Measurements from ENCODE around the gene SPON2. TPM values are rescaled to one million over a fixed set of nuclear protein-coding genes. Genes with fewer than 3 reads are reported as not detected.
A peak's percentile ranks its signal among the peaks of the same experiment; 100 is the strongest.

The SPON2 gene
- polyA plus RNA-seq, 1 donor: 55.6 TPM

DNA sequence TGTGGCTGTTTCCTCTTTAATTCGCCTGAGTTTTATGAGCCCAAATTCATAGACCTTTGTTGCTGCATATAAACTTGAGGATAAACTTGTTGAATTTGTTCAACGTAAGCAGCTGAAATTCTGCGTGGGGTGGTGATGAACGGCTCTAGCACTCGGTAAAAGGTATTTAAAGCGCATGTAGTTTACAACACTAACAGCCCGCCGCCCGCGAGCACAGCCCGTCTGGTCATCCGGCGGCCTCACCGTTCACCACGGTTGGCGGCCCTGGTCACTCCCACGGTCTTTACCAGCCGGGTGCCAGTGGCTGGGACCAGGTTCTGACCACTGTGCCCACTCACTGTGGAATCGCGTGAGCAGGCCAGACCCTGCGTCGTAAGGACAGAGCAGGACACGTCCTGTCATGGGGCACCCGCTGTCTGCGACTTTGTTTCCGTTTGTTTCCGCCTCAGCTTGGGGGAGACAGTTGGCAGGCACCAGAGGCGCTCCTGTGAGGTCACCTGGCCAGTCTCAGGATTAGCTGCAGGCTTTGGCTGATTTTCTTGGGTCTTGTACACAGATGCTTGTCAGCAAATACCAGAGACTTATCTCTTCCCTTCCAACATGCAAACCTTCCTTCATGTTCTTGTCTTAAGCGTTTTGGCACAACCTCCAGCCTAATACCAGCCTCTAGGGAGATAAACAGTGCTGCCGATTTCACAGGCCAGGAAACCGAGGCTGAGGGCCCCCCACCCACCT lies 36.8 kb upstream of the SPON2 start:
- DNase-seq (ENCODE audit: low read depth): no peak

DNA sequence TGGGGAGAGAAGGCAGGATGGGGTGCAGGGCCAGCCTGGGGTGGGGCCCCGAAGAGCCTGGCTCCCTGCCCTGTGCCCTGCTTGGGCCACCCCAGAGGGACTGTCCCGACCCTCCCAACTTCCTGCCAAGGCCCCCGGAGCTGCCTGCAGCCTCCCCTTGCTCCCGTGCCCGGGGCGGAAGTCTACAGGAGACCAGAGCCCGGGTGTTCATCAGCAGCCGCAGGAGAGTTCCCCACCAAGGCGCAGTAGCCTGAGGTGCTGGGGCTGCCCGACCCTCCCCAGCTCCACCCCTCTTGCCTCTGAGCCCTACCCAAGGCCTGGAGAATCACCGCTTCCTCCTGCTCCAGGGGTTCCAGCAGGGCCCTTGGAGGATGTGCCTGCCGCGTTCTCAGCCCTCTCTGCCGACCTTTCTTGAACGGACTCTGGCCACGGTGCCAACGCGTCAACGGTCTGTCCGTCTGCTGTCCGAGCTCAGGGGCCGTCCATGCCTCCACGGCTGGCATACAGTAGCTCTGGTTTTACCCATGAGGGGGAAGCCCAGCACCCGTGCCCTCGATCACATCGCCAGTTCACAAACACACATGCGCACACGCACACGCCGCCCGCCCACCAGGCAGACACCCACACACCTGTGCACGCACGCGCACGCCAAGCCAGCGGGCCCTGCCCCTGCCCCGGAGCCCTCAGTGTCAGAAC lies 36.0 kb upstream of the SPON2 start:
- DNase-seq (ENCODE audit: low read depth): no peak

DNA sequence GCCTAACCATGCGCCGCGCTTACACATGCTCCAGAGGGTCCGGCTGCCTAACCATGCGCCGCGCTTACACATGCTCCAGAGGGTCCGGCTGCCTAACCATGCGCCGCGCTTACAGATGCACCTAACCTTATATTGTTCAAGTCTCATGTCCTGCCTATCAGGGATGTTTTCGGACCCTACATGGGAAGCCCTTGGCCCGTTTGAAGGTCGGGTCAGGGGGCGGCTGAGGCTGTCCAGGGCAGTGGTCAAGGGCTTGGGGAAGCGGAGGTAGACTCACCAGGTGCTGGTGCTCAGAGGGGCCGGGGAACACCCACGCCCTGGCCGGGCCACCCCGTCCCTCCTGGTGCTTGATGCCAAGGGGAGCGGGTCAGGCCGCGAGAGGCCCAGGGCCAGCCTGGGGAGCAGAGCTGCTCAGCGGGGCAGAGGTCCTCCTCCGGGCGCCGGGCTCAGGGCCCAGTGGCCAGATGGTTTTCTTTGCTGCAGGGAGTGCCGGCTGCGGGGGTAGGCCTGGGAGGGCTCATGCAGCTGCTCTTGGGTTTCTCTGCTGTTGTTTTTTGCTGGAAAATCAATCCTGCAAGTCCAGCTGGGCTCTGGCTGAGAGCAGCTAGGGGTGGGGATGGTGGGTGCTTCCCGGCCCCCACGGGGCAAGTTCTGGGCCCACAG lies 35.4 kb upstream of the SPON2 start:
- DNase-seq (ENCODE audit: low read depth): no peak

DNA sequence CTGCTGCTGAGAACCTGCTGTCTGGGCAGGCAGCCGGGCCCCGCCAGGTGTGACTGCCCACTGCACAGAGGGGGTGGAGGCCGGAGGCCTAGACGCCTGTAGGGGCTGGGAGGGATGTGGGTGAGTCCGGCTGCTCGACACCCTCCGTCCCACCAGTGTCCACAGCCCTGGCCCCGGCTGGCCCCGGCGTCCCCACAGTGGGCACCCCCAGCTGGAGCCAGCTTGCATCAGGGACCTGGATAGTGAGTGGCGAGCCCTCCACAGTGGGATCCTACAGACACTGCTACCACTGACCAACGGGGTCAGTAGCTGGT lies 34.7 kb upstream of the SPON2 start:
- DNase-seq (ENCODE audit: low read depth): no peak

DNA sequence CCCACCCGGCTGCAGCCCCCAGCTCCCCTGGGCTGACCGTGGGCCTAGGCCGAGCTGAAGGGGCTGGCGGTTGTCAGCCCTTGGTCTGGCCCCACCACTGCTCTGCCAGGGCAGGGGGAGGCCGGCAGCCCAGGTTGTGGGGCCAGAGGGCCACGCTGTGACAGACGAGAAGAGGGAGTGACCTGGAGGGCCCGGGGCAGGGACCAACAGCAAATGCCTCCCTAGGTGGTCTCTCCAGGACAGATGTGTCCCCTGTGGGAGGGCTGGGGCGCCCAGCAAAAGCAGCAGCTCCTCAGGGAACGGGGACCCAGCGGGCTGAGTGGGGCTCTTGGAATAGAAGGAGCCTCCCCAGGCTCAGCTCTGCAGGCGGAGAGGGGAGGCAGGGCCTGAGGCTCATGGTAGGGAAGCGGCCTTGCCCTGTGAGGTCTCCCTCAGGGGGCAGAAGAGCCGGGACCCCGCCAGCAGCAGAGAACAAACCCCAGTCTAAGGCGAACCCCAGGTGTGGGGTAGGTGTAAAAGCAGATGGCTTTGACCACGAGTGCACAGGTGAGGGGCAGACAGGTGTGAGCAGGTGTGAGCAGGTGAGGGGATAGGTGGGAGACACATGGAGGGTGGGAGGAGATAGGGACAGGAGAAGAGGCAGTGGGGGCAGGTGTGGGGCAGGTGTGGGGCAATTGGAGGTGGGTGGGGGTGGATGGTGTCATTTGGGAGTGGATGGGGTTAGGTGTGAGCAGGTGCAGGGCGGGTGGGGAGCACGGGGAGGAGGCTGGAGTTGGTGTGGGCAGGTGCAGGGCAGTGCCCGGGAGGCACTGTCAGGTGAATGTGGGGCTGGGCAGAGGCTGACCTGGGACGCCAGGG lies 34.1 kb upstream of the SPON2 start:
- DNase-seq (ENCODE audit: low read depth): no peak

DNA sequence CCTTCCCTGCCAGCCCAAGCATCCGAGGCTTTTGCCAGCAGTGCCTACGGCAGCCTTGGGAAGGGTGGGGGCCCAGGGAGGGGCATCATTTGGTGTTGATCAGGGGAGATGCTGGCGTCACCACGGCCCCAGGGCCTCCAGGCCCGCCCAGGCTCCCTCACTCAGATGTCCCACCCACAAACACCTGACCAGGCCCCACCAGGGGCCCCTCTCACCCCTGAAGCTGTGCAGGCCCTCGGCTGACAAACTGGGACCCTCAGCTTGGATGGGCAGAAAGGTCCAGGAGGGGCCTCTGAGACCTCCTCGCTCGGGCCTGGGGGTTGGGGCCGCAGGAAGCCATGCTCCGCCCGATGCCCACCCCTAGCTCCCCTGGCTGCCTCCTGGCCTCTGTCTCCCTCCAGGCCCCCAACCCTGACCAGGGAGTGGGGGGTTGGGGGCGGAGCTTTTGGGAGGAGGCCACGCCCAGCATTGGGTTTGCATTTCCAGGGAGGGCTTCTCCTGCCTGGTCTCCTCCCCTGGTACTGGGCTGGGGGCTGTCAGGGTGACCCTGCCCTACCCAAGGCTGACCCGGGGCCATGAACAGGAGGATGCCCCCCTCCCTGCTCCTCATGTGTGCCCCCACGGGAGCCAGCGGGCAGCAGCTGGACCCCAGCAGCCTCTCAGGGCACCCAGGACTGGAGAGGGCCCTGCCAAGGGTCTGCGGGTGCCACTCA lies 33.4 kb upstream of the SPON2 start:
- no peak for DNase-seq (ENCODE audit: low read depth)

DNA sequence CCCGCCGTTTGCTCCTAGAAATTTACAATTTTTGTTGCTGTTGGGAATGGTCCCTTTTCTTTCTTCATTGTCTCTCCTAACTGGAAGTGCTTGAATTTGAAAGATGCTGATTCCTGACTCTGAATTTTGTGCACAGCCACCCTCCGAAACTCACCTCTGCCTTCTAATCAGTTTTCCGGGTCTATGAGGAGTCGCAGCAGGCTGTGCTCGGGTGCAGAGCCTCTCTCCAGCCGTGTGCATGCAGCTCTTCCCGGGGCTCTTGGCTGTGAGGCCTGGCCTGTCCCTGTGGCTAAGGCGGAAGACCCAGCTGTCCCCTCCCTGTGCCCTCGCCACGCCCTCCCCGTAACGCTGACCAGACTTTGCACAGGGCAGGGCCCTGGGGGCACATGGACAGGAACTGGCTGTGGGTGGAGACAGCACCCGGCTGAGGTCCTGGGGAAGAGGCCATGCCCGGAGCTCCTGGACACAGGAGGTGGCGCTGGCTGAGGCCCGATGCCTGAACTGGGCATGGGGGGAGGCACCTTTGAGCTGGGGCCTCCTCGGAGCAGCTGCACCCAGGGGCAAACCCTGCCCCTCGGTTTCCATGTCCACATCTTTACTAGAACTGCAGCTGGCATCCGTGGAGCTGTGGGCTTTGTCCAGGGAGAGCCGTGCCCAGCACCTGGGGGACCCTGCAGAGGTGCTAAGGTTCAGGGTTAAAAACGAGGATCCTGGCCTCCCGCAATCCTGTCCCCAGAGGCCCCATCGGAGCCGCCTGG lies 32.6 kb upstream of the SPON2 start:
- no peak for DNase-seq (ENCODE audit: low read depth)

DNA sequence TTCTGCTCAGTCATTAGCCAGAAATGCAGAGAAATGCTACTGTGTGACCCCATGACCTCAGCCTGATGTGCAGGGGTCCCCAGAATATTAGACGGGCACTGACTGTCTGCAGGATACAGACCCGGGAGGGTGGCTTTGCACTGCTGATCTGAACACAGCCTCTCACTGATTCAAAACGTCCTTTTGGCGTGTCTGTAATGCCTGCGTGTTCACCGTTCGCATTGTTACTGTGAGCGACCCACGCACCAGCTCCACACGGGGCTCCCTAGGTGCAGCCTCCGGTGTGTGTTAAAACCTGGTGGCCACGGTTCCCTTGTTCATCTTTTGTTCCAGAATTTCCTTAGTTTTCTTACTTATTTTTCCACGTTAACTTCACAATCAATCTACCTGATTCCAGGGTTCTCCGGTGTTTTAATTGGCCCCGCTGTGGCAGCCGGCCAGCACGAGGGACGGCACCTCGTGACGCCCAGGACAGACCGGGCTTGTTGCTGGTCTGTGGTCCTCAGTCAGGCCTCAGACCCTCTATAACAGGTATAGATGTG lies 32.0 kb upstream of the SPON2 start:
- no peak for DNase-seq (ENCODE audit: low read depth)

DNA sequence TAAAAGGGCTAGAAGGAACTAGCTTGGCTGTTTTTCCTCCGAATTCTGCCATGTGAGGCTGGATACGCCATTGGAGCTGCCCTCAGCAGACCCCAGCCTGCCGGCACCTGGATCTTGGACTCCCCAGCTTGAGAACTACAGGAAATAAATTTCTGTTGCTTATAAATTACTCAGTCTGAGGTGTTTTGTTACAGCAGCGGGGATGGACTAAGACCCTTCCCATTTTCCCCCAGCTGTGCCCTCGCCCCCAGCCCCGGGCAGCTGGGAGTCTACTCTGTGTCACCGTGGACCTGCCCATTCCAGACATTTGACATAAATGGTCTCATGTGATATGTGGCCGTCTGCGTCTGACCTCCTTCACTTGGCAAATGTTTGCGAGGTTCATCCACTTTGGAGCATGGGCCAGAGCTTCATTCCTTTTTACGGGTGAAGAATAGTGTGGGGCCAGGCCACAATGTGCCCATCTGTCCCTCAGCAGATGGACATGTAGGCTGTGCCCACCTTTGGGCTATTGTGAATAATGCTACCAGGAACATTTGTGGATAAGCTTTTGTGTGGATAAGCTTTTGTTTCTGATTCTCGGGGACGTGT lies 30.7 kb upstream of the SPON2 start:
- no peak for DNase-seq (ENCODE audit: low read depth)

DNA sequence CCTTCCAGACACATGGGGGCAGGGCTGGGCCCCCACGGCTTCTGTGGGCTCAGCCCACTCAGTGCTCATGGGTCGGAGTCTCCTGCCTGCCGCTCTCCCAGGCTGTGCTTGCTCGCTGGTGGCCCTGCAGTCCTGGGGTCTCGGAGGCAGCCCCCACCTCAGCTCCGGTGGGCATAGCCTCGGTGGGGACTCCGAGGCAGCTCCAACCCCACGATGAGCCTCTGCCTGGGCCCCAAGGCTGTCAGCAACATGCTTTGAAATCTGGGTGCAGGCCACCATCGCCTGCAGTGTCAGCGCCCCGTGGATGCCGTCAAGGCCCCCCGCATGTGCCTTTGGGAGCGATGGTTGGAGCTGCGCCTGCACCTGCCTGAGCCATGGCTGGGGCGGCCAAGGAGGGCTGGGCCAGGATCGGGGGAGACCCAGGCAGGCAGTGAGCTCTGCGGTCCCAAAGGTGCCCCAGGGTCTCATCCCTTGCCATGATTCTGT lies 30.2 kb upstream of the SPON2 start:
- no peak for DNase-seq (ENCODE audit: low read depth)

DNA sequence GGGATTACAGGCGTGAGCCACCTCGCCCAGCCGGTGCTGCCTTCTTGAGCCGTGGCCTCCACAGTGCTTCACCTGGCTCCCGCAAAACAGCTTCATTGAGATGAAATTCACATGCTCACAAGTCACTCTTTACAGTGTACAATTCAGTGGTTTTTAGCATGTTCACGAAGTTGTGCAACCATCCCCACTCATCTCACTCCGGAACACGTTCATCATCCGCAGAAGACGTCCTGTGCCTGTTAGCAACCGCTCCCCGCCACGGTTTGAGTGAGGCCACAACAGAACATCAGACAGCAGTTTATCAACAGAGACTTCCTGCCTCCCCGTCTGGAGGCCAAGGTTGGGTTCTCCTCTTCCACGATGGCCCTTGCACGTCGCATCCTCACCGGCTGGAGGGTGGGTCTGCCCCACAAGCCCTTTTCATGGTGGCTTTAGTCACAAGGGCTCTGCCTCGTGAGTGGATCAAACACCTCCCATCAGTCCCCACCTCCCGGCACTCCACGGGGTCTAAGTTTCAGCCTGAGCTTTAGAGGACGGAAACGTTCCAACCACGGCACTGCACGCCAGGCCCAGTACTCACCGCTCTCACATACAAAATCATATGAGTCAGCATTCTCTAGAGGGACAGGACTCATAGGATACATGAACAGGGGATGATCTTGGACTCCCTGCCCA lies 29.6 kb upstream of the SPON2 start:
- no peak for DNase-seq (ENCODE audit: low read depth)

DNA sequence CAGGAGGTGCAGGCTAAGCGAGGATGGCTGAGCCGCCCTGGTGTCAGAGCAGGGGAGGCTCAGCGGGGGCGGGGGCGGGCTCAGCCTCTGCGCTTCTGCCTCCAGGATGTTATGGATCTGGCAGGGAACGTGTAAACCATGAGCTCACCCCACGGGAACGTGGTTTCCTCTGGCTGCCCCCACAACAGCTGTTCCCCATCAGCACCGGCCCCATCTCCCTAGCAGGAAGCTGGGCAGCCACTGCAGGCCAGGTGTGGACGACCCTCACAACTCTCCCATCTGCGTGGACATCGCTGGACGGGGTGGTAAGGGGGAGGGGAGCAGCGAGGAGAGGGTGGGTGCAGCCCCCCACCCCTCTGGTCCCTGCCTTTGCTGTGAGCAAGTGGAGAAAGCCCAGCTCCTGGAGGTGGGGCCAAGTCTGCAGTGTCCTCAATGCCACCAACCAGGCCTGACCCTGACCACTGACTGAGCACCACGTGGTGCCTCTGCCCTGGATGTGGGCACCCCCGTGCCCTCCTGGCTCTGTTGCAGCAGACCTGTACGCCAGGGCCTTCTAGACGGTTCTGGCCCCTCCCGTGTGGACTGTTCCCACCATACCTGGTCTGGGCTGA lies 28.1 kb upstream of the SPON2 start:
- peak; percentile 81 for DNase-seq (ENCODE audit: low read depth)

DNA sequence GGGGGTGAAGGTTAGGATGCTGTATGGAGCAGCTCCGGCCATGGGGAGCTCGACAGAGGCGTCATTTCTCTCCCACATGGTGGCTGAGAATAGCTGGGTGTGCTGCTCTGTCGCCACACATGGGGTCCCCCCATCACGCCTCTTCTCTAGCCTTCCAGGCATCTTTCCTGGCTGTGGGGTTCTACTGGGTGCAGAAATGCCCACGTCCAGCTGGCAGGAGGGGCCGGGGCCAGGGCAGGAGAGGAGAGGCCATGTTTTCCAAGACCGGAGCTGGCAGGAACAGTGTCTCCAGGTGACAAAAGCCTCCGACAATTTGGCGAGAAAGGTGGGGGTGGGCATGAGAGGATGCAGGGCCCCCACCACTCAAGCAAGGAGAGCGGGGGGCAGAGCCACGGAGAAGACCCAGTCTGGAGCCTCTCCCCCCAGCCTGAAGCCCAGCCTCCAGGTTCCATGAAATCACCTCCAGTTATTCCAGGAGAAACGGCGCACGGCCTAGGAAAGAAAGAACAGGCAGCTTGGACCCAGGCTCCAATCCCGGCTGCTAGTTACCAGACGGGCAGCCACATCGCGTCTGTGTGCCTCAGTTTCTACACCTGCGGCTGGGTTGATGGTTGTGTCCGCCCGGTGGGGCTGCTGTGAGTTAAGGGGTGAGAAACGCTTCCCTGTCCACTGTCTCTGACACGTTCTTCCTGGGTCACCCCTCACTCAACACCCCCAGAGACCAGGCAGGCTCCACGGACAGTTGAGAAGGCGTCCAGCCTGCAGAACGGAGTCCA lies 27.4 kb upstream of the SPON2 start:
- no peak for DNase-seq (ENCODE audit: low read depth)

DNA sequence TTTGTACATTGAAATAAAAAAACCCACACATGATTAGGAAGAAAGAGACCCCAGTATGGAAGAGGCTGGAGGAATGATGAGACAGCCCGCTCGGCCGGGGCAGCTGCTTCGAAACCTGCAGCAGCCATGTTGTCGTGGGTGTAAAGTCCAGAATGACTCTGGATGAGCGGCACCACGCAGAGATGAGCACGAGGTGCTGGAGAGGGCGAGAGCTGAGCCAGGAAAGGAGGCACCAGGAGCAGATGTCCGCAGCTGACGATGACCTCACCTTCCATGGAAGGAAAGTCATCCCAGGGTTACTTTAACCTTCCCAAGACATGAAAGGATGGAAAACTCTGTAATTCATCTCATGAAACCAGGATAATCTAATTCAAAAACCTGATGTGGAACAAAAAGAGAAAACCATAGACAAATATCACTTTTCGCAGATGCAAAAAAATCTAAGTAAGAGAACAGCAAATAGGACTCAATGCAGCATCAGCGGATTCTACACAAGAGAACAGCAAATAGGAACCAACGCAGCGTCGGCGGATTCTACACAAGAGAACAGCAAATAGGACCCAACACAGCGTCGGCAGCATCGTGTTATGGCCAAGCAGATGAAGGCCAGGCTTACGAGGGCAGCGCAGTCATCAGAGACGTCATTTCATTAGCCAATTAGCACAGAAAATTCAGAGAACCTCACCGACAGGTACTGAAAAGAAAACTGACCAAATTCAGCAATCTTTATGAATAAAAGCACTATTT lies 25.9 kb upstream of the SPON2 start:
- DNase-seq (ENCODE audit: low read depth): no peak

DNA sequence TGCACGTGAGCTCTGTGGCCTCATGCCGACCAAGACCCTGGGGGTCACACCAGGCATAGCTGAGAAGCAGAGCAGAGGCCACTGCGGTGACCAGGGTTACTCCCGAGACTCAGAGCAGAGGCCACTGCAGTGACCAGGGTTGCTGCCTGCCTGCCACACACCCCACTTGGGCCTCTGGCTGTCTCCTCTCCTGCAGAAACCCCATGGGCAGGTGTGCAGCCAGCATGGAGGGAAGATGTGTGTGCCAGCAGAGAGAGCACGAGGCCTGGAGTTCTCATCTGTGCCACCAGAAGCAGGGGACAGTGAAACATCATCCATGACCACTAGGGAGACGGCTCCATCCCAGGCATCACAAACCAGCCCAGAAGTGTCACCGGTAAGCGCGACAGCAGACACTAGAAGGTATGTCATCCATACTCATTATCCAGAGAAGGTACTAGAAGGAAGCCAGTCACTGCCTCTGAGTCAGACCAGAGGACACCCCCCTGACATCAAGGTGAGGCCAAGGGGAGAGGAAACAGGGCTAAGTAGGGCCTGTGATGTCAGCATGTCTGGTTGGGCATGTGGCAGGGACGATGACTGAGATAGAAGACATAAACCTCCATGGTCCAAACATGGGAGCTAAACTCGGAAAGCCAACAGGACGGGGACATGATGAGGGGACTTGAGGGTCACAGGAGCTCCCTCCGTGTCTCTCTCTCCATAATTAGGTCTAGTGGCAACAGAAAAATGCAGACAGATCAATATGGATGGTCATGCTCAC lies 24.2 kb upstream of the SPON2 start:
- no peak for DNase-seq (ENCODE audit: low read depth)

DNA sequence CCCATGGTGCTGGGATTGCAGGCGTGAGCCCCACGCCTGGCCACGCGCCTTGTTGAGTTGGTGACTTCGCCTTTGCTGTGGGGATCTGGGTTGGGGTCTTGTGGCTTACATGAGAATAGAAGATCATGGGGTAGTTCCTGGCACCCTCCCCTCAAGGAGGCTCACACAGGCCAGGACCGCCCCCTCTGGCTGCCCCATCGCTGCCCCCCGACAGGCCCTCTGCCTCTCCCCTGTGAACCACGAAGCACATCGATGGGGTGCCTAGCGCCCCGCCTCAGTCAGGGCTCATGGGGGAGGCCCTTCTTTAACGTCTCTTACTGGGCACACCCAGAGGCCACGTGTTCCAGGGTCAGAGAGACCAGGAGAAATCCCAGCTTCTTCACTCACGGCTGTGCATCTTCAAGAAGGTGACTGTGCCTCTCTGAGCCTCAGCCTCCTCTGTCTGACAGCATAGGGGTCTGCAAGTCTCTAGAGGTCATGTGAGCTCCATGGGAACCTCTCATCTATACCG lies 23.6 kb upstream of the SPON2 start:
- DNase-seq (ENCODE audit: low read depth): no peak
